Erythroblast (primary cell): ENCODE measurements around the gene HS6ST1.

Source experiments
- GATA1 ChIP-seq: IDR thresholded peaks from 2 replicates; pipeline ENCODE4 v1.6.1; 2011; ENCODE audit warnings: low read depth, mild to moderate bottlenecking, control low read depth, low read length, moderate library complexity
- POLR2A ChIP-seq: IDR thresholded peaks from 2 replicates; pipeline ENCODE4 v1.6.1; 2011; ENCODE audit warnings: mild to moderate bottlenecking, low read length

- TF ChIP-seq POLR2A (no peak), GATA1 (no peak)
These were observed 36.8 kb downstream of the HS6ST1 start for GRCh38 chr2:128281852-128282245.
